Measurements from ENCODE around the gene PRAC1.

PRAC1 gene

DNA sequence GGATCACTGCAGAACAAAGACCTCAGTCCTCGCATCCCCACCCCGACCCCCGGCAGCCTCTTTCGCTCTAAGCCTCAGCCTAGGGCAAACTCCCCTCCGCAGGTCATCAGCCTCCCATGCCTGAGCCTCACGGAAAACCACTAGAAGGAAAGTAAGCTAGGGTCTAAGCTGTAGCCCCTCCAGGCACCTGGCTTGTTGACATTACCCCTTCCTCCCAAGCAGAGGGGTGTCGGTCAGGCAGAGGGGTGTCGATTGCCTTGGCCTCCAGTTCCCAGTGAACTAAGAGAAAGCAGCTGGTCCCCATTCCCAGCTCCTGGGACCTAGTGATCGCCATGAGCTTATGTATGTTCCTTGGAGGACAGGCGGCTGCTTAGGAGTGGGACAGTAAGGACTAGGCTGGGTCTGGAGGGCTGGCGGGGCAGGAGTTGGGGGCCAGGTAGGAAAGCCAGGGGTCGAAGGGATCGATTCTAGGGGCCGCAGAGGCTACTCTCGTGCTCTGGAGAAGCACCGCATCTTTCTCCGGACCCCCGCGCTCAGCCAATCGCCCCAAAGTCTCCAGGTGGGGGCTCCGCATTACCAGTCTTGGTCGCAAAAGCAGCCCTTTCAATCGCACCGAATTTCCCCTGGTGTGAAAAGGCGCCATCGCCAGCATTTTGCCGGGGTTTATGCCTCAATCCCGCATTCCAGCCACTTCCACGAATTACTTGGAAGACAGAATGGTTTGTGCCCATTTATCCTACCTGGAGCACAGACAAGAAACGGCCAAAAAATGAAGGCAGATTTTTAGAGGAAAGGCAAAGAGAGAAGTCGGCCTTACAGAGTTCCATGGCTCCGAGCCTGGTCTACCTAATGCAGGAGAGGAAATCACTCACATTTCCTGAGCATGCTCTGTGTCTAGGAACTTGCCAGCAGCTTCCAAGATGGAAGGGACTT, 27.6 kb upstream of the PRAC1 start:
- Histone ChIP-seq H3K79me2 (ENCODE audit: insufficient read depth, low read length) (no peaks in the 10 kb centered on the region), H3K9ac (ENCODE audit: low read length) (no peak overlapping the region), H3K4me3 (ENCODE audit: insufficient read depth, low read length, poor library complexity, severe bottlenecking) (no peak overlapping the region), H3K9me3 (ENCODE audit: insufficient read depth, low read length) (no peaks in the 10 kb centered on the region), H3K4me2 (ENCODE audit: low read depth, low read length, poor library complexity, severe bottlenecking) (no peak overlapping the region), H3K27ac (ENCODE audit: low read depth, low read length) (no peak overlapping the region), H2AFZ (ENCODE audit: low read depth, low read length, severe bottlenecking) (no peak overlapping the region), H3F3A (ENCODE audit: insufficient read depth) (no peaks in the 10 kb centered on the region), H3K36me3 (ENCODE audit: low read length) (no peaks in the 10 kb centered on the region), H3K9me2 (replicated peaks; ENCODE audit: insufficient read depth, low read length) (no peaks in the 10 kb centered on the region), H3K27me3 (ENCODE audit: low read length) (no peaks in the 10 kb centered on the region; the same call in 1 of the 2 replicates), H4K20me1 (ENCODE audit: low read depth, low read length) (no peaks in the 10 kb centered on the region)
- TF ChIP-seq, protein P1, sequence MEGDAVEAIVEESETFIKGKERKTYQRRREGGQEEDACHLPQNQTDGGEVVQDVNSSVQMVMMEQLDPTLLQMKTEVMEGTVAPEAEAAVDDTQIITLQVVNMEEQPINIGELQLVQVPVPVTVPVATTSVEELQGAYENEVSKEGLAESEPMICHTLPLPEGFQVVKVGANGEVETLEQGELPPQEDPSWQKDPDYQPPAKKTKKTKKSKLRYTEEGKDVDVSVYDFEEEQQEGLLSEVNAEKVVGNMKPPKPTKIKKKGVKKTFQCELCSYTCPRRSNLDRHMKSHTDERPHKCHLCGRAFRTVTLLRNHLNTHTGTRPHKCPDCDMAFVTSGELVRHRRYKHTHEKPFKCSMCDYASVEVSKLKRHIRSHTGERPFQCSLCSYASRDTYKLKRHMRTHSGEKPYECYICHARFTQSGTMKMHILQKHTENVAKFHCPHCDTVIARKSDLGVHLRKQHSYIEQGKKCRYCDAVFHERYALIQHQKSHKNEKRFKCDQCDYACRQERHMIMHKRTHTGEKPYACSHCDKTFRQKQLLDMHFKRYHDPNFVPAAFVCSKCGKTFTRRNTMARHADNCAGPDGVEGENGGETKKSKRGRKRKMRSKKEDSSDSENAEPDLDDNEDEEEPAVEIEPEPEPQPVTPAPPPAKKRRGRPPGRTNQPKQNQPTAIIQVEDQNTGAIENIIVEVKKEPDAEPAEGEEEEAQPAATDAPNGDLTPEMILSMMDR (IDR thresholded peaks at IDR 0.05; ENCODE audit: insufficient read depth, low read length, poor library complexity, severe bottlenecking): no peak
- no peak for TF ChIP-seq EZH2phosphoT487 (conservative IDR thresholded peaks at IDR 0.05; ENCODE audit: low read length)

- TF ChIP-seq EZH2phosphoT487 (conservative IDR thresholded peaks at IDR 0.05; ENCODE audit: low read length): no peak
- TF ChIP-seq, protein P1 (IDR thresholded peaks at IDR 0.05; ENCODE audit: insufficient read depth, low read length, poor library complexity, severe bottlenecking): no peak
- no peaks in the 10 kb centered on the region for H3F3A ChIP-seq (ENCODE audit: insufficient read depth)
Measured at GRCh38 chr17:48748718-48749566, 26.6 kb upstream of the PRAC1 start.

DNA sequence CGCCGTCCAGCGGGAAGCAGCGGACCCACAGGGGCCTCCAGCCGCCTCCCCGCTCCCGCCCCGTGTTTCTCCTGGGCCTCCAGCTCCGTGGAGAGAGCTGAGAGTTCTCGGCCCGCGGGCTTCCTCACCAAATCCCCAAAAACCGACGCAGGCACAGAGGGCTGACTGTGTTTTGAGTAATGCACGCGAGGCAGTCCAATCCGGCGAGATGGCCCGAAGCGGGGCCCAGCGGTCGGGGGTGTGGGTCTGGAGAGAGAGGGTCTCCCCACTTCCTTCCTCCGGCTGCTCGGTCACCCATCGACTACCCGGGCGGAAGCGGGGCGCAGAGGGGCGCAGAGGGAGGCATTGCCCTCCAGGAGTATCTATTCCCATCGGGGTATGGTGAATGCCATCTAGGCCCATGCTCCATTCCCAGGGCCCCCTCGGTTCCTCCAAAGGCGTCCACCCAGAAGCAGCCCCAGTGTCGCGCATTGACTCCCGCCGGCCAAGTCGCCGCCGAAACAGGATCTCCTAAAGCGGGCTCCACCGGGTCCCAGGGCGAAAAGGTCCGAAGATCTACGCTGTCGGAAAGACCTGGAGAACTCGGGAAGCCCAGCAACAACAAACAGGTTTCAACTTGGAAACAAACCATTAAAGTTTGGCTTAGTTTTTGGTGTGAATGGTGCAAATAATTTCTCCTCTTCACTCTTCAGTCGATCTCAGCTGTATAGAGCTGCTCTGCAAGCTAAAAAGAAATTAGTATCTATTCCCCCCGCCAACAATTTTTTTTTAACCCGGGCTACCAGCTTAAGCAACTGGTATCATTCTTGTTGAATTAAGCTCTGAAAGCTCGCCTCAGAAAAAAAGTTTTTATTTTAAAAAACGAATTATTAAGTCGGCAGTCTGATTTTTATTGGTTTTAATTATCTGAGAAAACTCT, 25.4 kb upstream of the PRAC1 start:
- no peak overlapping the region for H2AFZ ChIP-seq (ENCODE audit: low read depth, low read length, severe bottlenecking)
- no peak overlapping the region for H3K4me2 ChIP-seq (ENCODE audit: low read depth, low read length, poor library complexity, severe bottlenecking)
- no peak for TF ChIP-seq EZH2phosphoT487 (conservative IDR thresholded peaks at IDR 0.05; ENCODE audit: low read length)
- TF ChIP-seq, protein P1 (IDR thresholded peaks at IDR 0.05; ENCODE audit: insufficient read depth, low read length, poor library complexity, severe bottlenecking): no peak
- H4K20me1 ChIP-seq (ENCODE audit: low read depth, low read length): no peaks in the 10 kb centered on the region
- H3K27me3 ChIP-seq (ENCODE audit: low read length): no peaks in the 10 kb centered on the region; the same call in 1 of the 2 replicates
- H3K9me3 ChIP-seq (ENCODE audit: insufficient read depth, low read length): no peaks in the 10 kb centered on the region
- H3K27ac ChIP-seq (ENCODE audit: low read depth, low read length): no peak overlapping the region
- H3K36me3 ChIP-seq (ENCODE audit: low read length): no peaks in the 10 kb centered on the region
- H3F3A ChIP-seq (ENCODE audit: insufficient read depth): no peaks in the 10 kb centered on the region
- no peak overlapping the region for H3K4me3 ChIP-seq (ENCODE audit: insufficient read depth, low read length, poor library complexity, severe bottlenecking)
- no peaks in the 10 kb centered on the region for H3K79me2 ChIP-seq (ENCODE audit: insufficient read depth, low read length)
- no peaks in the 10 kb centered on the region for H3K9me2 ChIP-seq (replicated peaks; ENCODE audit: insufficient read depth, low read length)
- no peak overlapping the region for H3K9ac ChIP-seq (ENCODE audit: low read length)

More at GRCh38 chr17:48748718-48749566, 26.6 kb upstream of the PRAC1 start:
- no peak overlapping the region for H3K4me3 ChIP-seq (ENCODE audit: insufficient read depth, low read length, poor library complexity, severe bottlenecking)
- no peaks in the 10 kb centered on the region; the same call in 1 of the 2 replicates for H3K27me3 ChIP-seq (ENCODE audit: low read length)
- H2AFZ ChIP-seq (ENCODE audit: low read depth, low read length, severe bottlenecking): no peak overlapping the region
- no peak overlapping the region for H3K4me2 ChIP-seq (ENCODE audit: low read depth, low read length, poor library complexity, severe bottlenecking)
- no peaks in the 10 kb centered on the region for H3K9me3 ChIP-seq (ENCODE audit: insufficient read depth, low read length)
- no peaks in the 10 kb centered on the region for H3K36me3 ChIP-seq (ENCODE audit: low read length)
- no peak overlapping the region for H3K9ac ChIP-seq (ENCODE audit: low read length)
- H3K79me2 ChIP-seq (ENCODE audit: insufficient read depth, low read length): no peaks in the 10 kb centered on the region
- no peaks in the 10 kb centered on the region for H4K20me1 ChIP-seq (ENCODE audit: low read depth, low read length)
- H3K9me2 ChIP-seq (replicated peaks; ENCODE audit: insufficient read depth, low read length): no peaks in the 10 kb centered on the region
- H3K27ac ChIP-seq (ENCODE audit: low read depth, low read length): no peak overlapping the region
